ENCODE measurements around the gene FAM167B.
A peak's percentile ranks its signal among the peaks of the same experiment; 100 is the strongest.

Gene FAM167B

DNA sequence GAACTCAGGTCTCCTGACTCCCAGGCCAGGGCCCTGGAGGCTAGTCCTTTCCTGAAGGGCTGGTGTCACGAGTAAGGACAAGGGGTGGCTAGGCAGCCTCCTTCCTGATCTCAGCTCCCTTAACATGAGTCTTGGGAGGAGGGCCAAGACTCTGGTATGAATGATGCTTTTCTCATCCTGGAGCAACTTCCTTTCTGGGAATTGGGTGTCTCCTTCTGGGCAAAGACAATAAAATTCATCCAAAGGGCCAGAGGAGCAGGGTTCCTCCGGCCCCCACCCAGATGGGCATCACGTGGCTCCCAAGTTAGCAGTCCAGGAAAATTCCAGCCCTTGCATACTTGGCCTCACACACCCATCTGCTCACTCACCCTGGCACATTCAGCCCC lies at the start of gene FAM167B:
FAM167B (plus strand) TSS at position 335 of the 386 bp plus-strand sequence. CDS start 200 bp downstream, outside the sequence.
- DNase-seq (ENCODE audit: low read depth, low spot score): no peak

DNA sequence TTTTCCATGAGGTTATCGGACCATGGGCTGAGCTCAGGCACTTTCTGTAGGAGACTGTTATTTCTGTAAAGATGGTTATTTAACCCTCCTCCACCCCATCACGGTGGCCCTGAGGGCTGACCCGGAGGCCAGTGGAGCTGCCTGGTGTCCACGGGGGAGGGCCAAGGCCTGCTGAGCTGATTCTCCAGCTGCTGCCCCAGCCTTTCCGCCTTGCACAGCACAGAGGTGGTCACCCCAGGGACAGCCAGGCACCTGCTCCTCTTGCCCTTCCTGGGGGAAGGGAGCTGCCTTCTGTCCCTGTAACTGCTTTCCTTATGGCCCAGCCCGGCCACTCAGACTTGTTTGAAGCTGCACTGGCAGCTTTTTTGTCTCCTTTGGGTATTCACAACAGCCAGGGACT lies 49.2 kb upstream of the FAM167B start:
- no peak for DNase-seq (ENCODE audit: low read depth, low spot score)

DNA sequence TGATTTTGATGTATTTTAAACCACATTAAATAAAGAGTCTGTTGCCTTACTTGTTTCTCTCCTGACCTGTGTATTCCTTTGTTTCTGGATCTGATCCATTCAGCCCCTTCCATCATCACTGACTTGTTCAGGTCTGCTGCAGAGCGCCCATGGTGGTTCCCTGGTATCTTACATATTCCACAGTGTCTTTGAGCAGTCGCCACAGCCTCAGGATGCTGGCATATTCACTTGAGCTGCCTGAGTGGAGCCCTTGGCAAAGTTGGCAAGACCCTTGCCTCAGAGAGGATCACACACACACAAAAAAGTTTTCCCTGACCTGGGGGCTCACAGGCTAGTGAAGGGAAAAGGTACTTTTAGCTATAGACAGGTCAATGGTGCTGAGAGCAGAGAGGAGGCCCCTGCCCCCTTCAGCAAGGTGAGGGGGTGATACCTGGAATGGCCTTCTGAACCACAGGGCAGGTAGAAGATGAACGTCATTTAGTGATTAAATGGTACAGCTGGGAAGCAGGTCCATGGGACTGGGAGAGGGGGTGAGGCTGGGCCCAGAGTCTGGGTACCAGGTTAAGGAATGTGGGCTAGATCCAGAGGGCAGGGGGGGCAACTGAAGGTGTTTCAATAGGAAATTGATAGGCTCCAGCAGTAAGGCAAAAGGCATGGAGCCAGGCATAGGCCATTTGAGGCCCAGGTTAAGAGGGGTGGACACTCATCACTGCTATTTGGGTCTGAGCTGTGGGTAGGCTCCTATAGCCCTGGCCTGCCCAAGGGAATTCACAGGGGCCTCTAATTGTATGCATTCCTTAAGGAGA lies 48.6 kb upstream of the FAM167B start:
- DNase-seq (ENCODE audit: low read depth, low spot score): no peak

DNA sequence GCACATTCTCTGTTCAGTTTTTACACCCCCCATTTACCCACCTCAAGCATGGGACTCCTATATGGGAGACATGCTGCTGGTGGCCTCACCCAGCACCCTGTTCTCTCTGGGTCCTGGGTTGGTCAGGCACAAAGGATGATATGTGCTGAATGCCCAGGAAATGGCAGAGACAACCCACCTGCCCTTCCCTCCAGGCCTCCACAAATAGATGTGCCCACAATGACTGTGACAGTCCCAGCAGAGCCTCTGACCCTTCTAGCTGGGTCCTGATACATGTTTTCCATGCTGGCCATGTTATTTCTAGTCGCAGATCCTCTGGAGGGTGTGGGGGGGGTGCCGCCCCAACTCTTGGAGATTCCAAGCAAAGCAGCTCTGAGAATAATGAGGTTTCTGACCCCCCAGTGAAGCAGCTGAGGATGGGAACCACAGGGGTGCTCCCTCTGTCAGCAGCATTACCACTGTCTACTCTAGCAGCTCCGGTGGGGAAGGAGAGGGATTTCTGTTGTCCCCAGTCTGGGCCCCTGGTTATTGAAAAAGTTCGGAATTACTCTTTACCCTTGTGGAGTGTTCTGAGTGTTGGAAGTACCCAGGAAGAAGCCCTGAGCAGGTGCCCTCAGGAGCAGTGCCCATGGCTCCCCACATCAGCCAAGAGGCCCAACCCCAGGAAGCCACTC lies 47.8 kb upstream of the FAM167B start:
- no peak for DNase-seq (ENCODE audit: low read depth, low spot score)

DNA sequence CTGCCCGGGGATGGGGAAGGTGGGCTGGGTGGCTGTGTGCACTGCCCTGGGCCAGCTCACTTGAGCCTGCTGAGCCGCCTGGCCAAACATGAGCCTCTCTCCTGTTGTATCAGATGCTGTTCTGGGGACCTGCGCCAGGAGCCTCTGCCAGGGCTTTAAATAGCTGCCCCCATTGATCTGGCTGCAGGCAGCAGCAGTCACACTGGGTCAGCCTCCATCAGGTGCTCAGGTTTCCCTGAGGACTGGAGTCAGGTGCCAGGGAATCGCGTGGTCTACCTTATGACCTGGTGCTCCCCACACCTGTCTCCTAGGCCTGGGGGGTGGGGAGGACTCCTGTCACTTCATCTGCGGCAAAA lies 47.3 kb upstream of the FAM167B start:
- DNase-seq (ENCODE audit: low read depth, low spot score): no peak

DNA sequence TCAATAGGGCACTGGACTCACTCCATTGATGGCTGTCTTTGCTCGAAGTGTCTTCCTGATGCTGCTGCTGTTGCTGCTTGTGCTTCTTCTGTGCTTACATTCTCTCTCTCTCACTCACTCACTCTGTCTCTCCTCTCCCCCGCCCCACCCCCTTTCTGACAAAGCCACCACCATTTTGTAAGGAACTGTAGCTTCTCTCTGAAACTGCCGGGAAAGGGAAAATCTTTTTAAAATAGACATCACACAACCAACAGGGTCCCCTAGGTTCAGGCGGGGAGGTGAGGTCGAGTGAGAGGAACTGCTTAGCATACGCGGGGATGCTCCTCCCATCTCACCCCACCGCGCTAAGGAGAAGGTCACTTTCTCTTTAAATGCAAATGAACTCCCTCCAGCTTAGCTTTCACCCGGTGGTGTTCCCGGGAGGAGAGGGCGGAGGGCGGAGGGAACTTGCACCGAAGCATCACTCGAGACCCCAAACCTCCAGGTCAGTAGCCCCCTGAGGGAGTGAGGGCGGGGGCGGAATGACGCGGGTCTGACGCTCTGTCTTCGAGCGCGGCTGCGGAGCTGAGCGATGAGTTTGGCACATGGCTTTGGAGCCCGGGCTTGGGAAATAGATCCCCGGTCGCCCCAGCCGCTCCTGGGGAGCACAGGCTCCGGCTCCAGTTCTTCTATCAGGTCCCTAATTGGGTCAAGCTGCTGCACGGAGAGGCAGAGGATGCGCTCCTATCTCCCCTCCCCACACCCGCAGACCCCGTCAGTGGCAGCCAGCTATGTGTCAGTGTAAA lies 46.6 kb upstream of the FAM167B start, which contains the start of gene CCDC28B:
CCDC28B (plus strand) TSS at position 370 of the 785 bp plus-strand sequence. CDS start 1,341 bp downstream, outside the sequence.
- no peak for DNase-seq (ENCODE audit: low read depth, low spot score)

DNA sequence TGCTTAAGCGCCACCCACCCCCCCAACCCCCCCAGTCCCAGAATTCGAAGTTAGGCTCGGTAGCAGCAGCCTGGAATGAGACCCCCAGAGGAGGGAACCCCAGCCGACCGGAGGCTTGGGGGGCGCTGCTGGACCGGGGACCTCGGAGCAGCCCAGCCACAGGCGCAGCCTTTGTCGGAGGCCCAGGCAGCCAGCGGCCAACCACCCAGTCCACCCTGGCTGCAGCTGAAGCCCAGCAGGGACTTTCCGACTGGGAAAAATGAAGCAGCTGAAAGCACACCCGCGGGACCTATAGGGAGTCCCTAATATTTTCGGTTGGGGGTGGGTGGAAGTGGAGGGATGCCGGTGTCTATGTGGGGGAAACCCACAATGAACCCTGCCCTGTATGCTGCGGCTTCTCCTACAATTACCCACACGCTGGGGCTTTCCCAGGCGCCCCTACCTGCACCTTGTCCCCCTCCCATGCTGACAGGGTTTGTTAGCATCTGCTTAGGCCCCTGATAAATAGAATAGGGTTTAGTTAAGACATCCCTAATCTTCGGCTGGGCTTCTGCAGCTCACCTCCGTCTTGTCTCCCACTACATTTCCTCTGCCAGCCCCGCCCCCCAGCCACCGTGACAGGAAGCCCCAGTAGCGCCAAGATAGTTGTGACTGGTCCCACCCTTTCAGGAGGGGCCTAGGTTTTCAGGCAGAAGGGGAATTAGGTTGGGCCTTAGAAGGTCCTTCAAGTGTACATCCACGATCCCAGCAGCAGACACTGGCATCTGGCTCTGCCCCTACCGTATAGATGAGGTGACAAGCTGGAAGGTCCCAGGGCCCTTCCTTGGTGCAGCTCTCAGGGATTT lies 45.8 kb upstream of the FAM167B start:
- peak; percentile 46 for DNase-seq (ENCODE audit: low read depth, low spot score)

DNA sequence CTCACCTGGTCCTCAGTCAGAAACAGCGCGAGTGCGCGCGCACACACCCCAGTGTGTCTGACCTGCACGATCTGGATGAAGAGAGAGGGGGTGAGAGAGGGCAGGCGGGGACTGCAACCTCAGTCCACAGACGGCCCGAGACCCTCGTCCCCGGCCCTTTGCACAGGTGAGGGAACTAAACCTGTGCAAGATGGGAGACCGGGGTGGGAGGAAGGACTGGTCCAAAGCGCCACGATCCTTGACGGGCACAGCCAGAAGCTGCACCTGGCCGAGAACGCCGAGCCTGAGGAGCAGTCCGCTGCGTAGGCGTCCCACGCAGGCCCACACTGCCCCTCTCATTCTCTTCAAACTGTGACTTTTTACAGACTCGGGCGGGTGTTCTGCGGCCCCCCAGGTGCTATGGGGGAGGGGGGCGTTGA lies 42.1 kb upstream of the FAM167B start:
- DNase-seq (ENCODE audit: low read depth, low spot score): no peak

DNA sequence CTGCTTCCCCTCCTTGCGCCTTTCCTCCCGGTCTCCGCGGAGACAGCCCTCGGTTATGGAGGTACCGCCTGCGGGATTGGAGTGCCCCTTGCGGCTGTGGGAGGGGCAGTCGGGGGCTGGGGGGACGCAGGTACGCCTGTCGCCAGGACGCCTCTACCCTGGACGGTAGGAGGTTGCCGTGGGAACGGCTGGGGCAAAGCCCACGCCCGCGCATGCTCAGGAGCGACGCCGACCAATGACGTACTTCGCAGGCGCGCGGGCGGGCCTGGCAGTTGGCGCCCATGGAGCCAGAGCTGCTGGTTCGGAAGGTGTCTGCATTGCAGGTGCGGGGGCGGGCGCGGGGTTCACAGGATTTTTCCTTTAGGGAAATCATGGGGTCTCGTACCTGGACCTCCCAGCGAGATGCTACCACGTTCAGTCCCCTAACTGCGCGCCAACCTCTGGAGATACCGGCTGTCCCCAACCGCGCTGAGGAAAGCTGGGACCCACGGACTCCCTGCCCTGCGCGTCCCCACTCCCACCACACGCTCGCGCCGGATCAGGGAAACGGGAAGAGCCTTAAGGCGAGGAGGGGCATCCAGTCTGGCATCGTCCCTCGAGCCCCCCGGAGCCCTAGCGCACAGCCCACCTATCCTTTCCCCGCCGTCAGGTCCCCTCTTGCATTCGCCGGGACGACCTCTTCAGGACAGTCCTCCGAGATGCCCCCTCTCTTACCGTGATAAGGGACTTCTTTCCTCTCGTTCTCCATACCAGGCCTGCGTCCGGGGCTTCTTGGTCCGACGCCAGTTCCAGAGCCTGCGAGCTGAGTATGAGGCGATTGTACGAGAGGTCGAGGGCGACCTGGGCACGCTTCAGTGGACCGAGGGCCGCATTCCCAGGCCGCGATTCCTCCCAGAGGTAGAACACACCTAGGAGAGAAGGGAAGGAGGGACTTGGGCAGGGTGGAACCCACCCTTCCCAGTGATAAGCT lies 41.3 kb upstream of the FAM167B start, which contains the start of gene IQCC:
IQCC (plus strand) TSS at position 271 of the 970 bp plus-strand sequence; CDS start at position 282, 11 bp downstream.
- peak; percentile 52 for DNase-seq (ENCODE audit: low read depth, low spot score)

DNA sequence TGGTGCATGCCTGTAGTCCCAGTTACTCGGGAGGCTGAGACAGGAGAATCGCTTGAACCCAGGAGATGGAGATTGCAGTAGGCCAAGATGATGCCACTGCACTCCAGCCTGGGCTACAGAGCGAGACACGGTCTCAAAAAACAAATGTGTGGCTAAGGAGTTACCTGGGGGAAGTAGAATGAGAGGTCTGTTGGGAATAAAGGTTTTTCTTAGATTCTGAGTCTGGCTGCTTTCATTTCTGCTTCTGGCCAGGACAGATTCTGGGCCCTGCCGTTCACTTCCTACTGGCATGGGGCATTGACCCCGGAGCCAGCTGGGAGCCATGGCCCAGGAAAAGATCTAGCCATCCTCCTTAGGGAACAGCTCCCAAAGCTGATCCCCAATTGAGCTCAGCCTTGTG lies 38.6 kb upstream of the FAM167B start:
- DNase-seq (ENCODE audit: low read depth, low spot score): no peak

DNA sequence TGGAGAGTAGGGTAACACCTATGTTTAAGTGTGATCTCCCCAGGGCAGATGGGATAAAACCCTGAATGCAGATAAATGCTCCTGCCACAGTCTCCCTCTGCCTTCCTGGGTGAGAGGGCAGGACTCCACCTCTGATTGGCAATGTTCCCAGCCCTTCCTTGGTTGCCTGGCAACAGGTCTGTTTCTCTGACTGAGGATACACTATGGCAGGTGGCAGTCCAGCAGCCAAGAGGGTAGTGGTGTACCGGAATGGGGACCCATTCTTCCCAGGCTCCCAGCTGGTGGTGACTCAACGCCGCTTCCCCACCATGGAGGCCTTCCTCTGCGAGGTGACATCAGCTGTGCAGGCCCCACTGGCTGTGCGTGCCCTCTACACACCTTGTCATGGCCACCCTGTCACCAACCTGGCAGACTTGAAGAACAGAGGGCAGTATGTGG lies 38.1 kb upstream of the FAM167B start, which contains the start of gene DCDC2B:
DCDC2B (plus strand) TSS at position 199 of the 438 bp plus-strand sequence; CDS start at position 204, 5 bp downstream.
- no peak for DNase-seq (ENCODE audit: low read depth, low spot score)

DNA sequence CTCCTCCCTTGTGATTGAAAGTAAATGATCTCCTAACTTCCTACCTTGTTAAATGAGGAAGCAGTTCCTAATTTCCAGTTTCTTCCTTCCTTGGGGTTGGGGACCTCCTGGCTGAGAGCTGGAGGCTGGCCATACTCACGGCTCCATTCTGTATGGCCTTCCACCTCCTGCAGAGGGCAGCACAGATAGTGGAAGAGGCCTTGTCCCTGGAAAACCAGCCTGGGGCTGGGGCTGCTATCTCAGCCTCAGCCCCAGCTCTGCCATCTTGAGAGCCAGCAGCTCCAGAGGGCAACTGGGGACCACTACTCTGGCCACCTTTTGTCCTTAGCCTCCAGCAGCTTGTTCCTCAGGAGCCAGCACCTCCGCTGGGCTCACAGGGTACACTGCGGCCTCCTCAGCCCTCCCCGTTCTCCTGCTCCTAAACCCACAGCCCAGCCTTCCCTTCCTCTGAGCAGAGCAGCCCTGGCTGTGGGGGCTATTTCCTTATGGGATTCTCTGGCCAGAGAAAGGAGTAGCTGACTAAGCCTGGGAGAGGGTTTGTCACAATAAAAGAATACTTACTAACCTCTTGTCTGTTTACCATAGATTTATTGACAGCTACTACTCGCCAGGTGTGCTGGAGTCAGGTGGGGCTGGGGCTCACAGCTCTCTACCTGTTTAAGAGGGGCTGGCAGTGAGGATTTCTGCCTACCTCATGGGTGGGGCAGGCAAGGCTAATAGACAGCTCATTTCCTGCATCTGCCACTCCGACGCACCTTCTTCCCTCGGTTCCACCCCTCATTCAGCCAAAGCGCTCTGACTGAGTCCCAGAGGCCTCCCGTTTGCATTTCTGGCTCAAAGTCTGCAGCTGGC lies 31.2 kb upstream of the FAM167B start:
- DNase-seq (ENCODE audit: low read depth, low spot score): peak; percentile 39

DNA sequence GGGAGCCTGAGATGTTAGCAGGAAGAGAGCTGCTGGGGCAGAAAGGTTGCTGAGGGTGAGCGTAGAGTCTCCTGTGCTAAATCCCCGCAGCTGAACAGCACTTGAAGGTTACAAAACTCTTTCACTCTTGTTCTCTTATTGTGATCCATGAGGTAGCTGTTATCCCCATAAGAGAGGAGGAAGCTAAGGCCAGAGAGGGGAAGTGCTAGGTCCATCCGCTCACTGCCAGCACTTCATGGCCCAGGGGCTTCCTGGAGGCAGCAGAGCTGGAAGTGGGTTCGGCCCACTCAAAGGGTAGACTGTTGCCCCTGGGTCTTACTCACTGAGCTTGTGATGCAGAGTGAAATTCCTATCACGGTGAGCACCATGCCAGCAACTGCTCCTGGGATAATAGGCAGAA lies 30.5 kb upstream of the FAM167B start:
- DNase-seq (ENCODE audit: low read depth, low spot score): no peak

DNA sequence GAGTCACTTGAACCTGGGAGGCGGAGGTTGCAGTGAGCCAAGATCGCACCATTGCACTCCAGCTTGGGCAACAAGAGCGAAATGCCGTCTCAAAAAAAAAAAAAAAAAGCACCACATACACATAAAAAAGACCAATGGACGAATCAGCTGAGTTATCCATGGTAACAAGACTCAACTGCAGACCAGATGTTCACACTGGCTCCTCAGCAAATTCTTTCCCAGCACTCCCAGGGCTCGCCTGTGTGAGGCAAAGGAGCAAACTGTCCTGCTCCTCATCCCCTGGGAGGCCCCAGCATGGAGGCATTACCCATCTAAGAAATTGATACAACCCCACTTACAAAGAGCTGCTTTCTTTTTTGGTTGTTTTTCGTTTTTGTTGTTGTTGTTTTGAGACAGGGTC lies 28.0 kb upstream of the FAM167B start:
- DNase-seq (ENCODE audit: low read depth, low spot score): no peak

DNA sequence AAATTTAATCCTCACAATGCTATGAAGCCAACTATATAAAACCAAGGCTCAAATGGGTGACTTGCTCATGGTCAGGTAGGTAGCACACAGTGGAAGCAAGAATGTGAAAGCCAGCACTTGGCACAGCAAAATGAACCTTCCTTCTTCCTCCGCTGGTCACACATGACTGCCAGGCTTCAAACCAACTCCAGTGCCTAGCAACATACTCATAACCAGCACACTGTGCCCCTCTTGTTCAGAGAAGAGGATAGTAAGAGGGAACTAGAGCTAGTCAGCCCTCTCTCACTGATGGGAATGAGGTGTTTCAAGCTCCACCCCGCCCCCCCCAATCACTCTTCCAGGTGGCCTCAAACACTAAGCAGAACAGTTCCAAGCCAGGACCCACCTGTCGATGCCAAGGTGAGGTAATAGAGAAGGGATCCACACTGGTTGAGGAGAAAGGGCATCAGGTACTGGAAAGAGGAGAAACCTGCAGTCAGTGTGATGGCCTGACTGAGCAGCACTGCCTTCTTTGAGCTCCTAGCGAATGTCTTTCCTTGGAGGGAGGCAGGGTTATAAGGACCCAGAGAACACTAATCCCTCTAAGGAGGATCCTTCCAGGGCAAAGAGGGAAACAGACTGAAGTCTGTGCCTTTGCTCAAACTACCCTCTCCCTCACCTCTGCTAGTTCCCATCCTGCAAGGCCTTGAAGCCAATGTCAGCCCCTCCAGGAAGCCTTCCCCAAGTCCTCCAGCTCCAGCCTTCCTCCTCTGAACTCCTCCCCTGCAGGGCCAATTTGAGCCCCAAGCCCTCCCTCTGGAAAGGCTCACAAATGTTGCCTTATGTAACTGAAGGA lies 26.1 kb upstream of the FAM167B start:
- no peak for DNase-seq (ENCODE audit: low read depth, low spot score)

DNA sequence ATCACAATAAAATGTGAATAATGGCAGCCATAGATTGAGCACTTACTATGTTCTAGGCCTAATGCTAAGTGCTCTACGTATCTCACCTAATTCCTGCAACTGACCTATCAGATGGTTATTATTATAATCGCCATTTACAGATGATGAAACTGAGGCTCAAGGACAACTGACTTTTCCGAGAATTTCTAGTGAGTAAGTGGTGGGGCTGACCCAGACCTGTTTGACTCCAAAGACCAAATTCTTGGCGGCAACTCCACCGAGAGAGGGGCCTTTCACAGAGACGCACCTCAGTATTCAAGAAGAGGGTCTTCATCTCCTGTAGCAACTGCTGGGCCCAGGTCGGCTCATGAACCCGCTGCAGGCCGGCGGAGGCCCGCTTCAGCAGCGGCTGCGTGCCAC lies 25.4 kb upstream of the FAM167B start:
- DNase-seq (ENCODE audit: low read depth, low spot score): no peak

DNA sequence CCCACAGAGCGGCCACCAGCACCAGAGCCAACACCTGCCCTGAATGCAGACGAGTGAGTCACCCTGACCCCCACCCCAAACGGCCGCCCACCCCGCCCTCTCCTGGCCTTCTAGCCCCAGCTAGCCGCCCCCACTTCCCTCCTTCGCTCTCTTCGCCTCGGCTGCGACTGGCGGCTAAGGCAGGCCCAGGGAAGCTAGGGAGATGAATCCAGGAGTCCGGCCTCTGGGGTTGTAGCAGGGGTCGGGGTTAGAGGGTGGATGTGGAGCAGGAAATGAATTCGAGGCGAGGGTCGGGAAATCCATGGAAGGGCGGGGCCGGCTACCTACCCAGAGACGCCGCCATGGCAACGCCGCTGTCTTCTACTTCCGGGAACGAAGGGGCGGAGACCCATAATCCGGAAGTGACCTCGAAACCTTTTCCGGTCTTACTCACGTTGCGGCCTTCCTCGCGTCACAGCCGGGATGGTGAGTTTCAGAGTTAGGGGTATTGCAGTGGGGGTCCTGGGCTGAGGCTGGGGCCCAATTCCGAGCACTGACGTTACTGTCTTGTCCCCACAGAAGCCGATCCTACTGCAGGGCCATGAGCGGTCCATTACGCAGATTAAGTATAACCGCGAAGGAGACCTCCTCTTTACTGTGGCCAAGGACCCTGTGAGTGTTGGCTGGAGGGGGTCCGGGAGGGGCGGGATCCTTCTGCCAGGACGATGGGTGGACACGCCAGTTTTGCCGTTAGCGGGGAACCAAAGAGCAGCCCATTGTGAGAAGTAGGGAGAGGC lies 24.9 kb upstream of the FAM167B start, which contains the start of the genes EIF3I and TMEM234:
EIF3I (plus strand) TSS at position 428 of the 776 bp plus-strand sequence; CDS start at position 463, 35 bp downstream.
TMEM234 (minus strand) TSS at position 374 of the 776 bp plus-strand sequence; CDS start at position 343, 31 bp downstream.
- DNase-seq (ENCODE audit: low read depth, low spot score): peak; percentile 81

Data from activated naive CD8-positive, alpha-beta T cell treated with anti-CD3 and anti-CD28 coated beads, Interleukin-2, amount 50 U/mL, for 16 hours (primary cell).